GM04503 (cell line): Measurements from ENCODE around the gene PLA2G2C.

ENCODE experiments used
- DNase-seq: peaks from one replicate; pipeline ENCODE4 v3.0.0-alpha.2; 2012; ENCODE audit warnings: low read depth

Gene PLA2G2C

GRCh38 chr1:20183616-20184271, 2.6 kb downstream of the PLA2G2C start:
- no peak for DNase-seq

GRCh38 chr1:20183035-20183434, 3.3 kb downstream of the PLA2G2C start:
- DNase-seq = no peak

GRCh38 chr1:20182415-20182814, 3.9 kb downstream of the PLA2G2C start:
- DNase-seq = no peak

GRCh38 chr1:20180844-20181207, 5.5 kb downstream of the PLA2G2C start:
- DNase-seq = no peak

GRCh38 chr1:20180129-20180843, 6.0 kb downstream of the PLA2G2C start:
- DNase-seq = no peak

GRCh38 chr1:20179371-20180128, 6.8 kb downstream of the PLA2G2C start:
- DNase-seq = no peak

- DNase-seq = no peak
These were observed 7.5 kb downstream of the PLA2G2C start for GRCh38 chr1:20178634-20179370.

- no peak for DNase-seq
These were observed 11.2 kb downstream of the PLA2G2C start for GRCh38 chr1:20174937-20175666.

- DNase-seq = no peak
These were observed 14.2 kb downstream of the PLA2G2C start for GRCh38 chr1:20172033-20172590.

GRCh38 chr1:20169932-20170331, 16.4 kb downstream of the PLA2G2C start:
- DNase-seq = no peak

GRCh38 chr1:20168564-20169491, 17.5 kb downstream of the PLA2G2C start:
- DNase-seq = no peak

- DNase-seq = no peak
These were observed 19.2 kb downstream of the PLA2G2C start for GRCh38 chr1:20167126-20167525.

GRCh38 chr1:20166051-20166450, 20.3 kb downstream of the PLA2G2C start:
- DNase-seq = no peak

GRCh38 chr1:20165522-20165951, 20.8 kb downstream of the PLA2G2C start:
- DNase-seq = no peak

GRCh38 chr1:20164694-20165202, 21.6 kb downstream of the PLA2G2C start:
- DNase-seq = no peak

- DNase-seq = no peak
These were observed 26.3 kb downstream of the PLA2G2C start for GRCh38 chr1:20160034-20160433.

GRCh38 chr1:20158358-20159070, 27.8 kb downstream of the PLA2G2C start:
- no peak for DNase-seq

- no peak for DNase-seq
These were observed 32.0 kb downstream of the PLA2G2C start for GRCh38 chr1:20154301-20154831.

- DNase-seq = no peak
These were observed 33.3 kb downstream of the PLA2G2C start for GRCh38 chr1:20153000-20153418.
